ENCODE measurements around the gene SPINT2. TPM values are rescaled to one million over a fixed set of nuclear protein-coding genes. Genes with fewer than 3 reads are reported as not detected.

The SPINT2 gene
- total RNA-seq, 1 donor from 2014 or later = 6.8 TPM

DNA sequence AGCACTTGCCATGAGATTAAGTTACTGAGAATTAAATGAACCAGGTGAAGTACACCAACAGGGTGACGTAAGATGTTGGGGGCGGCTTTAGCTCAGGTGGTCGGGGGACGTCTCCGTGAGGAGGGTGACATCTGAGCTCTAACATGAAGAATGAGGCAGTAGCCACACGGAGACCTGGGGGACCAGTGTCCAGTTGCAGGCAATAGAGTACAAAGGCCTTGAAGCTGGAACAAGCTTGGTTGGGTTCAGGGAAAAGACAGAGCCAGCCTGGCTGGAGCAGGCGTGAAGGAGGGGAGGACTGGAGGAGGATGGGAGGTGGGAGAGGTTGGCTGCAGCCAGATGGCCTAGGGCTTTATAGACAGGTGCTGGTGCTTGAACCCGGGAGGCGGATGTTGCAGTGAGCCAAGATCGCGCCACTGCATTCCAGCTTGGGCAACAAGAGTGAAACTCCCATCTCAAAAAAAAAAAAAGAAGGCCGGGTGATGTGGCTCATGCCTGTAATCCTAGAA is 1.6 kb downstream of the SPINT2 start:
- Histone ChIP-seq H3K4me3 (no peak overlapping the region), H3K4me1 (peaks cover 13% of the 10 kb centered on the region), H3K27me3 (ENCODE audit: low read depth) (peaks cover 11% of the 10 kb centered on the region), H3K27ac (replicated peaks) (no peak overlapping the region), H3K9me3 (replicated peaks) (no peaks in the 10 kb centered on the region), H3K36me3 (no peaks in the 10 kb centered on the region)
- TF ChIP-seq, protein P1, sequence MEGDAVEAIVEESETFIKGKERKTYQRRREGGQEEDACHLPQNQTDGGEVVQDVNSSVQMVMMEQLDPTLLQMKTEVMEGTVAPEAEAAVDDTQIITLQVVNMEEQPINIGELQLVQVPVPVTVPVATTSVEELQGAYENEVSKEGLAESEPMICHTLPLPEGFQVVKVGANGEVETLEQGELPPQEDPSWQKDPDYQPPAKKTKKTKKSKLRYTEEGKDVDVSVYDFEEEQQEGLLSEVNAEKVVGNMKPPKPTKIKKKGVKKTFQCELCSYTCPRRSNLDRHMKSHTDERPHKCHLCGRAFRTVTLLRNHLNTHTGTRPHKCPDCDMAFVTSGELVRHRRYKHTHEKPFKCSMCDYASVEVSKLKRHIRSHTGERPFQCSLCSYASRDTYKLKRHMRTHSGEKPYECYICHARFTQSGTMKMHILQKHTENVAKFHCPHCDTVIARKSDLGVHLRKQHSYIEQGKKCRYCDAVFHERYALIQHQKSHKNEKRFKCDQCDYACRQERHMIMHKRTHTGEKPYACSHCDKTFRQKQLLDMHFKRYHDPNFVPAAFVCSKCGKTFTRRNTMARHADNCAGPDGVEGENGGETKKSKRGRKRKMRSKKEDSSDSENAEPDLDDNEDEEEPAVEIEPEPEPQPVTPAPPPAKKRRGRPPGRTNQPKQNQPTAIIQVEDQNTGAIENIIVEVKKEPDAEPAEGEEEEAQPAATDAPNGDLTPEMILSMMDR (IDR thresholded peaks at IDR 0.05; ENCODE audit: borderline replicate concordance) = no peak
- DNase-seq = no peak
- intact Hi-C loops (cut with micrococcal nuclease) = no loop called here

DNA sequence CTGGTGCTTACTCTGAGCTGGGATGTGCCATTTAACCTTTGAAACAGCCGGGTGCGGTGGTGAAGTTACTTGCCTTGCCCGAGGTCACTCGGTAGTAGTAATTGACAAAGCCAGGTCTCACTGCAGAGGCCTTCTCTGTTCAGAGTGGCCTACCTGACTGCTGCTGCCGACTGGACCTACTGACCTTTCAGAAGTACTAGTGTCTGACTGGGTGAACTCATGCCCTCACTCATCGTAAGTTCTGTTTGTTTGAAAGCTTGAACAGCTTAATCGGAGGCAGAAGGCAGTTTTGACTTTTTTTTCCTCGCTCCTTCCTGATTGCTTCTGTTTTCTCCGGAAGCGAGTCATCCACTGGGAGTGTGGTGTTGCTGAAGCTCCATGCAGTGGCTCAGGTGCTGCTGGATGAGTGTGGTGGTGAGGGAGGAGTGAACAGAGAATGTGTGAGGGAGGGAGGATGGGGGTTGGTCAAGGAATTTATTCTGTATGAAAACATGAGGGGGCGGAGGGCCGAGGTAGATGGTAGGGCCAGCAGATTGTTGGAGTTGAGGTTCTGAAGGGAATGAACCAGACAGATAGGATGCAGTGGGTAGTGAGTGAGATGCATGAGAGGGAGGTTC is 2.7 kb downstream of the SPINT2 start:
- DNase-seq = no peak
- Histone ChIP-seq H3K4me3 (no peak overlapping the region), H3K27me3 (ENCODE audit: low read depth) (peaks cover 11% of the 10 kb centered on the region), H3K36me3 (no peaks in the 10 kb centered on the region), H3K9me3 (replicated peaks) (no peaks in the 10 kb centered on the region), H3K27ac (replicated peaks) (no peak overlapping the region), H3K4me1 (peaks cover 13% of the 10 kb centered on the region)
- intact Hi-C loops (cut with micrococcal nuclease) = no loop called here
- TF ChIP-seq, protein P1 (IDR thresholded peaks at IDR 0.05; ENCODE audit: borderline replicate concordance) = no peak

DNA sequence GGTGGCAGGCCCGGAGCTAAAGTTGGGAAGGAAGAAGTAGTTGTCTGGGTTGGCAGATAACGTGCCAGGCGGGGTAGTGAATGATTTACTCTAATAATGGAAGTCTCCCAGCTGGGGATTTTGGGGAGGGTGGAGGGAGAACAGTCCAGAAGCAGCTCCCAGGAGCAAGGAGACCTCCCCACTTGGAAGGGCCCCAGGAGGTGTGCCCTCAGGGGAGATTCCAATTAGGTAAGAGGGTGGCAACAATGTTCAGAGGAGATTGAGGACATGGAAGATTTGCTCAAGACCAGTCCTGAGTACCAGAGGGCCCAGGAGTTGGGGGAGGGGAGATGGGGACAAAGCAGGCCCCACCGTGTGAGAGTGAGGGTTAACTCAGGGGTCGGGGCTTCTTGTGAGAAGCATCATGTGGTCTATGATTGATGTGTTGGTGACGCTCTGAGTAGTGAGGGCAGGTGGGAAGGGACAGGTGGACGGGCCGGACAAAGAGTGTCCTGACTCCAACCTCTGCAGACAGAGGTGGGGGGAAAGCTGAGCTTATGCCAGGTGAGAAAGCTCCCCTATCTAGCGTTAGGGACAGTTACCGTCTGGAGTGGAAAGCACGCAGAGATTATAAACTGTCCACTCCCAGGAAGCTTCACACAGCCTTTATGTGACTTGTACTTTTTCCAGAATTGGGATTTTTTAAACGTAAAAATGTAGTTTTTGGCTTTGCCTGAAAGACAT is 3.5 kb downstream of the SPINT2 start:
- peaks cover 11% of the 10 kb centered on the region for H3K27me3 ChIP-seq (ENCODE audit: low read depth)
- TF ChIP-seq, protein P1 (IDR thresholded peaks at IDR 0.05; ENCODE audit: borderline replicate concordance) = no peak
- no peaks in the 10 kb centered on the region for H3K36me3 ChIP-seq
- no peaks in the 10 kb centered on the region for H3K9me3 ChIP-seq (replicated peaks)
- no peak overlapping the region for H3K4me3 ChIP-seq
- intact Hi-C loops (cut with micrococcal nuclease) = no loop called here
- peaks cover 13% of the 10 kb centered on the region for H3K4me1 ChIP-seq
- H3K27ac ChIP-seq (replicated peaks) = no peak overlapping the region
- DNase-seq = no peak

DNA sequence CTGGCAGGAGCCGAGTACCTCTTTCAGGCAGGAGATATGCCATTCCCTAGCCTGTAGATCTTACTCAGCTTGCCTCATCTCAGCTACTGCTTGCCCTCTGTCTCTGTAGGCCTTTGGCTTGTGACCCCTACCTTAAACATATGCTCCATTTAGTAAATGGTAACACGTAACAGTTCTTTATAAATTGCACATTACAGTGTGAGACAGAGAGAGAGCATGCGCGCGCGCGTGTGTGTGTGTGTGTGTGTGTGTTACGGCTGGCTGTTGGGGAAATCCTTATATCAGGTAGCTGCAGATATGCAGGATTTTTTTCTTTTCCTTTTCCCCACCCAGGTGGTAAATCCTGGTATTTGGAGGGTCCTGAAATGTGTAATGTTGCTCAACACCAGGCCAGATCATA is 4.2 kb downstream of the SPINT2 start:
- DNase-seq = no peak
- TF ChIP-seq, protein P1 (IDR thresholded peaks at IDR 0.05; ENCODE audit: borderline replicate concordance) = no peak
- no peaks in the 10 kb centered on the region for H3K36me3 ChIP-seq
- intact Hi-C loops (cut with micrococcal nuclease) = no loop called here
- H3K27ac ChIP-seq (replicated peaks) = no peak overlapping the region
- no peak overlapping the region for H3K4me3 ChIP-seq
- H3K4me1 ChIP-seq = peaks cover 12% of the 10 kb centered on the region
- H3K9me3 ChIP-seq (replicated peaks) = no peaks in the 10 kb centered on the region
- peaks cover 11% of the 10 kb centered on the region for H3K27me3 ChIP-seq (ENCODE audit: low read depth)

DNA sequence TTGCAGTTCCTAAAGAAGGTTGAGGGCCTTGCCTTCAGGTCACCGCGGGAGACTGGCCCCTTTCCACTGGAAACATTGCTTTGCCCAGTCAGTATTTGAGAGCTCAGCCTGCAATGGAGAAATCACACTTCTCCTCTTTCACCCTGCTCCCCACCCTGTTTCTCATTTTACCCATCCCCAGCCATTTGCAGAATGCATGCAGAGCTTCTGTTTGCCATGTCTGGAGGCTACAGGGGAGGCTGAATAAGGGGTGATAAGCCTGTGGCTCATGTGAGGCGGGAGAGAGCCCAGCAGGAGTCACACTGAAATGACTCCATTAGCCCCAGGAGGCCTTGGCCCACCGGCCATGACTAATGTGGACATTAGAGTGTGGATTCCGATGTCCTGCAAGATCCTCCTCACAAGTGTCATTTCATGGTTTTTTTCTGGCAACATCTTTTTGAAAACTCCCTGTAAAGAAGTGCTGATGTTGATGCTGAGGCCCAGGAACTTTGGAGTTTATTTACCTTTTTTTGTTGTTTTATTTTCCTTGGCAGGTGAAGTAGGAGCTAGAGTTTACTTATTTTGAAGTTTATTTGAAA is 6.3 kb downstream of the SPINT2 start:
- Histone ChIP-seq H3K4me3 (no peak overlapping the region), H3K27me3 (ENCODE audit: low read depth) (no peaks in the 10 kb centered on the region), H3K4me1 (peaks cover 19% of the 10 kb centered on the region), H3K36me3 (no peaks in the 10 kb centered on the region), H3K27ac (replicated peaks) (no peak overlapping the region), H3K9me3 (replicated peaks) (no peaks in the 10 kb centered on the region)
- intact Hi-C loops (cut with micrococcal nuclease) = no loop called here
- DNase-seq = no peak
- TF ChIP-seq, protein P1 (IDR thresholded peaks at IDR 0.05; ENCODE audit: borderline replicate concordance) = no peak

All from left ventricle myocardium inferior (tissue), 1 donor.